ENCODE data around the gene GPSM3. TPM values are rescaled to one million over a fixed set of nuclear protein-coding genes. Genes with fewer than 3 reads are reported as not detected.
"Not testable (repeated sequence)": the region's sequence is repeated elsewhere in the genome, so short reads cannot be mapped to it uniquely, and the experiment has no call there.

Gene GPSM3
- total RNA-seq, 1 experiment from 2014 or later: 5.8 TPM

GRCh38 chr6:32151181-32151862, 41.1 kb downstream of the GPSM3 start:
- no peak for DNase-seq (ENCODE audit: low read depth)

- DNase-seq (ENCODE audit: low read depth): no peak
Measured at GRCh38 chr6:32149932-32150870, 42.2 kb downstream of the GPSM3 start.

GRCh38 chr6:32149092-32149755, 43.2 kb downstream of the GPSM3 start:
- DNase-seq (ENCODE audit: low read depth): no peak

GRCh38 chr6:32148289-32149091, 44.0 kb downstream of the GPSM3 start:
- DNase-seq (ENCODE audit: low read depth): peak; percentile 79

GRCh38 chr6:32147401-32148132, 44.9 kb downstream of the GPSM3 start:
- DNase-seq (ENCODE audit: low read depth): no peak

GRCh38 chr6:32146687-32147086, 45.8 kb downstream of the GPSM3 start:
- no peak for DNase-seq (ENCODE audit: low read depth)

GRCh38 chr6:32146287-32146686, 46.2 kb downstream of the GPSM3 start:
- no peak for DNase-seq (ENCODE audit: low read depth)

GRCh38 chr6:32144238-32144637, 48.2 kb downstream of the GPSM3 start:
- DNase-seq (ENCODE audit: low read depth): not testable (repeated sequence)

Other genes starting within 250 kb of the GPSM3 start
- gene CFB, start 246.5 kb downstream of the GPSM3 start, total RNA-seq (2014; rRNA removed; shearing (Covaris generic)): 0.72 and 1.8 TPM in 2 replicates
- gene NELFE, start 233.7 kb downstream of the GPSM3 start, total RNA-seq (2014; rRNA removed; shearing (Covaris generic)): 235 and 246 TPM in 2 replicates
- 30.4 and 36.5 TPM in 2 replicates for gene SKIC2, start 233.5 kb downstream of the GPSM3 start, total RNA-seq (2014; rRNA removed; shearing (Covaris generic))
- 21.0 and 27.8 TPM in 2 replicates for gene DXO, start 220.5 kb downstream of the GPSM3 start, total RNA-seq (2014; rRNA removed; shearing (Covaris generic))
- gene C4A, start 210.6 kb downstream of the GPSM3 start, total RNA-seq (2014; rRNA removed; shearing (Covaris generic)): 0.96 and 1.3 TPM in 2 replicates
- 0.68 and 0.72 TPM in 2 replicates for gene C4B, start 177.8 kb downstream of the GPSM3 start, total RNA-seq (2014; rRNA removed; shearing (Covaris generic))
- not detected in 2 replicates for gene CYP21A2, start 154.2 kb downstream of the GPSM3 start, total RNA-seq (2014; rRNA removed; shearing (Covaris generic))
- 0.12 and 0.20 TPM in 2 replicates for gene TNXB, start 83.3 kb downstream of the GPSM3 start, total RNA-seq (2014; rRNA removed; shearing (Covaris generic))
- gene ATF6B, start 64.4 kb downstream of the GPSM3 start, total RNA-seq (2014; rRNA removed; shearing (Covaris generic)): 20.5 and 23.5 TPM in 2 replicates
- gene FKBPL, start 62.4 kb downstream of the GPSM3 start, total RNA-seq (2014; rRNA removed; shearing (Covaris generic)): 14.5 and 15.2 TPM in 2 replicates
- gene PRRT1, start 40.7 kb downstream of the GPSM3 start, total RNA-seq (2014; rRNA removed; shearing (Covaris generic)): 0.49 TPM in 1 of 2 replicates, not detected in the other
- gene PPT2, start 38.5 kb downstream of the GPSM3 start, total RNA-seq (2014; rRNA removed; shearing (Covaris generic)): 22.9 and 25.1 TPM in 2 replicates
- gene EGFL8, start 28.0 kb downstream of the GPSM3 start, total RNA-seq (2014; rRNA removed; shearing (Covaris generic)): 0.59 and 2.8 TPM in 2 replicates
- gene AGPAT1, start 16.6 kb downstream of the GPSM3 start, total RNA-seq (2014; rRNA removed; shearing (Covaris generic)): 59.4 and 82.3 TPM in 2 replicates
- gene RNF5, start 14.2 kb downstream of the GPSM3 start, total RNA-seq (2014; rRNA removed; shearing (Covaris generic)): 106 and 113 TPM in 2 replicates
- gene AGER, start 8.4 kb downstream of the GPSM3 start, total RNA-seq (2014; rRNA removed; shearing (Covaris generic)): 0.98 and 1.6 TPM in 2 replicates
- gene PBX2, start 2.4 kb downstream of the GPSM3 start, total RNA-seq (2014; rRNA removed; shearing (Covaris generic)): 14.4 and 15.7 TPM in 2 replicates
- 2.6 and 4.8 TPM in 2 replicates for gene NOTCH4, start 31.4 kb upstream of the GPSM3 start, total RNA-seq (2014; rRNA removed; shearing (Covaris generic))
- not detected in 2 replicates for gene TSBP1, start 179.3 kb upstream of the GPSM3 start, total RNA-seq (2014; rRNA removed; shearing (Covaris generic))
- gene BTNL2, start 214.5 kb upstream of the GPSM3 start, total RNA-seq (2014; rRNA removed; shearing (Covaris generic)): not detected in 2 replicates
- gene HLA-DRA, start 247.2 kb upstream of the GPSM3 start, total RNA-seq (2014; rRNA removed; shearing (Covaris generic)): 18.8 and 21.4 TPM in 2 replicates

All from RPMI7951 (cell line).